Esophagus squamous epithelium (tissue), 4 donors: ENCODE measurements around the gene MAP7D1.

Source experiments
- CTCF ChIP-seq, 6 experiments: fragments of 450-650 bp in 4 of 6; fragments of 200-600 bp in 2 of 6; sonication (generic) in 2 of 6; IDR thresholded peaks; one replicate each; pipeline ENCODE4 v1.5.1; 2016 to 2019; ENCODE audit warnings: antibody characterized with exemption in 6 of 6, mild to moderate bottlenecking in 4 of 6, moderate library complexity in 4 of 6
- POLR2A ChIP-seq, 4 donors: fragments of 450-650 bp; IDR thresholded peaks; one replicate each; pipeline ENCODE4 v1.6.1; 2017; ENCODE audit warnings: antibody characterized with exemption in 4 of 4, mild to moderate bottlenecking in 4 of 4, moderate library complexity in 3 of 4

DNA sequence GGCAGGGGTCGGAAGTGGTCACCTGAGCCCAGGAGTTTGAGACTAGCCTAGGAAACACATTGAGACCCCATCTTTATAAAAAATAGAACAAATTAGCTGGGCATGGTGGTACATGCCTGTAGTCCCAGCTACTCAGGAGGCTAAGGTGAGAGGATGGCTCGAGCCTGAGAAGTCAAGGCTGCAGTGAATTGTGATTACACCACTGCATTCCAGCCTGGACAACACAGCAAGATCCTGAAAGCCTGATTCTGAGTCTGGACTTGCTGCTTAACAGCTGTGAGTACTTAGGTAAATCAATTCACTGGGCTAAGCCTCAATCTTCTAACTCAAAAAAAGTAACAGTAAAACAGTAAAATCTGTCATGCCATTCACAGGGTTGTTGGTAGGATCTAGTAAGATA lies 11.5 kb upstream of the MAP7D1 start:
- TF ChIP-seq CTCF (IDR thresholded peaks at IDR 0.05) (no peak), POLR2A (IDR thresholded peaks at IDR 0.05) (no peak)
